Stimulated activated CD8-positive, alpha-beta memory T cell treated with anti-CD3 and anti-CD28 coated beads, Interleukin-2, amount 100 ng/mL, for 1 hour (primary cell): ENCODE results near the gene CLEC5A.
A peak's percentile ranks its signal among the peaks of the same experiment; 100 is the strongest.
"Not testable (repeated sequence)": the region's sequence is repeated elsewhere in the genome, so short reads cannot be mapped to it uniquely, and the experiment has no call there.

ENCODE experiments used
- DNase-seq, 2 donors: peaks; one replicate each; pipeline ENCODE4 v3.0.0-alpha.2; 2020; ENCODE audit warnings: low read depth in 2 of 2

Gene CLEC5A

GRCh38 chr7:141946796-141947195 is at the start of gene CLEC5A:
Gene CLEC5A (minus strand): TSS chr7:141946974. CDS start chr7:141946292, 682 bp downstream.
- DNase-seq: no peak

- no peak for DNase-seq
These were observed 46.6 kb upstream of the CLEC5A start for GRCh38 chr7:141993354-141993753.

- DNase-seq: no peak
These were observed 45.9 kb upstream of the CLEC5A start for GRCh38 chr7:141992688-141993087.

- no peak for DNase-seq
These were observed 45.4 kb upstream of the CLEC5A start for GRCh38 chr7:141992156-141992555.

- DNase-seq: no peak
These were observed 44.4 kb upstream of the CLEC5A start for GRCh38 chr7:141991140-141991539.

GRCh38 chr7:141990011-141990725 is 43.4 kb upstream of the CLEC5A start:
- DNase-seq: no peak

GRCh38 chr7:141987803-141988202 is 41.0 kb upstream of the CLEC5A start:
- not testable (repeated sequence) for DNase-seq

GRCh38 chr7:141986923-141987322 is 40.1 kb upstream of the CLEC5A start:
- no peak for DNase-seq

GRCh38 chr7:141985926-141986325 is 39.2 kb upstream of the CLEC5A start:
- DNase-seq: not testable (repeated sequence)

GRCh38 chr7:141979568-141979967 is 32.8 kb upstream of the CLEC5A start:
- no peak for DNase-seq

GRCh38 chr7:141978351-141978750 is 31.6 kb upstream of the CLEC5A start:
- no peak for DNase-seq

GRCh38 chr7:141976524-141977245 is 29.9 kb upstream of the CLEC5A start:
- no peak for DNase-seq

- DNase-seq: peak; percentile 27 to 42
These were observed 29.2 kb upstream of the CLEC5A start for GRCh38 chr7:141975806-141976523.

GRCh38 chr7:141974831-141975230 is 28.1 kb upstream of the CLEC5A start:
- no peak for DNase-seq

- no peak for DNase-seq
These were observed 26.9 kb upstream of the CLEC5A start, which contains the start of gene TAS2R38 for GRCh38 chr7:141973673-141974072. Gene TAS2R38 (minus strand): TSS chr7:141973773. CDS start chr7:141973689, 84 bp downstream.

GRCh38 chr7:141960687-141961422 is 14.1 kb upstream of the CLEC5A start:
- DNase-seq: no peak

- DNase-seq: no peak
These were observed 9.3 kb upstream of the CLEC5A start for GRCh38 chr7:141956084-141956483.

- DNase-seq: no peak
These were observed 7.6 kb upstream of the CLEC5A start for GRCh38 chr7:141954334-141954733.

GRCh38 chr7:141952461-141952860 is 5.7 kb upstream of the CLEC5A start:
- DNase-seq: no peak

GRCh38 chr7:141950806-141951205 is 4.0 kb upstream of the CLEC5A start:
- no peak for DNase-seq

- no peak for DNase-seq
These were observed 3.1 kb upstream of the CLEC5A start for GRCh38 chr7:141949911-141950310.

GRCh38 chr7:141949451-141949850 is 2.7 kb upstream of the CLEC5A start:
- DNase-seq: no peak
